Fibroblast of villous mesenchyme (primary cell): Measurements from ENCODE around the gene BTBD9. TPM values are rescaled to one million over a fixed set of nuclear protein-coding genes. Genes with fewer than 3 reads are reported as not detected.

Experiments used
- DNase-seq: peaks from one replicate; pipeline ENCODE4 v3.0.0-alpha.2; 2010; ENCODE audit warnings: low read depth
- H3K4me3 ChIP-seq: 2 replicates; pipeline ENCODE4 v1.5.1; 2011; ENCODE audit warnings: low read depth, mild to moderate bottlenecking, low read length
- CTCF ChIP-seq: IDR thresholded peaks from 2 replicates; pipeline ENCODE4 v1.5.1; 2012; ENCODE audit warnings: low read depth, mild to moderate bottlenecking, low read length; ENCODE audit not compliant: insufficient read depth
- total RNA-seq: library from RNA; depleted of rRNA; stranded (reverse); fragments of >200 nt; gene quantifications from 2 replicates; pipeline ENCODE4 v1.2.3, GENCODE V29; 2012

The BTBD9 gene
- total RNA-seq, 1 donor = 12.1 TPM

- no peak for DNase-seq
- H3K4me3 ChIP-seq = no peak overlapping the region
- no peak for TF ChIP-seq CTCF
Measured at GRCh38 chr6:38192487-38192886, 447.2 kb downstream of the BTBD9 start.

- no peak for DNase-seq
- TF ChIP-seq CTCF = no peak
- no peak overlapping the region for H3K4me3 ChIP-seq
Measured at GRCh38 chr6:38192011-38192410, 447.7 kb downstream of the BTBD9 start.

GRCh38 chr6:38191418-38191817 lies 448.3 kb downstream of the BTBD9 start:
- DNase-seq = no peak
- H3K4me3 ChIP-seq = no peak overlapping the region
- no peak for TF ChIP-seq CTCF

- DNase-seq = no peak
- TF ChIP-seq CTCF = no peak
- H3K4me3 ChIP-seq = no peak overlapping the region
Measured at GRCh38 chr6:38188677-38189335, 450.9 kb downstream of the BTBD9 start.

GRCh38 chr6:38187811-38188590 lies 451.7 kb downstream of the BTBD9 start:
- no peak for TF ChIP-seq CTCF
- H3K4me3 ChIP-seq = no peak overlapping the region
- no peak for DNase-seq

GRCh38 chr6:38187325-38187724 lies 452.4 kb downstream of the BTBD9 start:
- no peak for DNase-seq
- no peak overlapping the region for H3K4me3 ChIP-seq
- TF ChIP-seq CTCF = no peak
